NK-92 (cell line): ENCODE data around the gene ERGIC2.
"Not testable (repeated sequence)": the region's sequence is repeated elsewhere in the genome, so short reads cannot be mapped to it uniquely, and the experiment has no call there.

ENCODE experiments used
- DNase-seq: peaks from one replicate; lab custom pipeline; 2025; ENCODE audit not compliant: unreplicated experiment; lab: John Stamatoyannopoulos, UW

ERGIC2 gene

DNA sequence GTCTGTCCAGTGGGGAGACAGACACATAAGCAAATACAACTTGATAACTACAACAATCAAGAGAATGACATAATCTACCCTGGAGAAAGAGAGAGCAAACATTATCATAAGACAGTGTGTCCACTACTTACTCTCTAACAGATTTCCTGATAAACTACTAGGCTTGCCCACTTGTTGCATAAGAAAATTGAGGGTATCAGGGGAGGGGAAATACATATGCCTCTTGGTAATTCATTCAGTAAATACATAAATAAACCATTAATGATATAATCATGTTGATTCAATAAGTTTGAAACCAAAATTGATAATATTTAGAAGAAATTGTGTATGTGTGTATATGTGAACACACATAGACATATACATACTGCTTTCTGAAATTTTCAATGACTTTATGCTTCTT lies 76.6 kb downstream of the ERGIC2 start:
- DNase-seq: no peak

GRCh38 chr12:29301114-29301513 lies 79.9 kb downstream of the ERGIC2 start:
- no peak for DNase-seq

DNA sequence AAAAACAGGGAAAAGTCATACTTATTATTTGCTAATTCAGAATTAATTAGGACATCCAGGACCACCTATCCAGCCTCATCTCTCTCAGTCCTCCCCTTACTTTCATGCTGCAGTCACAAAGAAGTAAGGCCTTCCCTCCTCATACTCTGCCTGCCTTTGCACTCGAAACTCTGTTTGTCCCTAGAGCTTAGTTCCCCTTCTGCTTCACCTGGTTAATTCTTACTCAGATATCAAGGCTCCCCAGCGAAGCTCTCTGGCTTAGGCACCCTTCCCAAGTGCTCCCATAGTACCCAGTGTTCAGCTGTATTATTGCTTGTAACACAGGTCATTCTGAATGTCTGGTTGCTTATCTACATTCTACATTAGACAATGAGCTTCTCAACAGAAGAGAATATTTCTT lies 81.3 kb downstream of the ERGIC2 start:
- DNase-seq: no peak

DNA sequence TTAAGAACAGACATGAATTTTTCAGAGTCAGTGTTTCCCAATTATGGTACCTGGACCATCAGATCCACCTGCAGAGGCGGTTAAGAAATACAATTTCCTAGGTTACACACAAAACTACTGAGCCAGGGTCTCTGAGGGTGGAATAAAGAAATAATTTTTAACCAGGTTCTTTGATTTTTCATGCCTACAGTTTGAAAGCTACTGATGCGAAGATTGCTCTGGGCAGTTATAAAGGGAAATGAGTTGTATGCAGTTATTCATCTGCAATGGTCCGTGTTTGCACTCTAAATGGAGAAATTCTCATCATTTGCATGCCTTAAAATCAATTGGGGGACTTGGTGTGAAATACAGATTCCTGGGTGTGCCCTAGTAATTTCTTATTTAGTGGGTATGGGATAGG lies 89.7 kb downstream of the ERGIC2 start:
- DNase-seq: no peak

DNA sequence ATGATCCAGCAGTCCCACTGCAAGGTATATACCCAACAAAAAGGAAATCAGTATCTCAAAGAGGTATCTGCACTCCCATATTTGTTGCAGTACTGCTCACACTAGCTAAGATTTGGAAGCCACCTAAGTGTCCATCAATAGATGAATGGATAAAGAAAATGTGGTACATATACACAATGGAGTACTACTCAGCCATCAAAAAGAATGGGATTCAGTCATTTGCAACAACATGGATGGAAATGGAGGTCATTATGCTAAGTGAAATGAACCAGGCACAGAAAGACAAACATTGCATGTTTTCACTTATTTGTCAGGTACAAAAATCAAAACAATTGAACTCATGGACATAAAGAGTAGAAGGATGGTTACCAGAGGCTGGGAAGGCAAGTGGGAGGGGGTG lies 90.5 kb downstream of the ERGIC2 start:
- not testable (repeated sequence) for DNase-seq

- DNase-seq: no peak
Measured at GRCh38 chr12:29288031-29288430, 92.9 kb downstream of the ERGIC2 start.

- DNase-seq: no peak
Measured at GRCh38 chr12:29287622-29288021, 93.3 kb downstream of the ERGIC2 start.
